Measurements from ENCODE around the gene CCN2. TPM values are rescaled to one million over a fixed set of nuclear protein-coding genes. Genes with fewer than 3 reads are reported as not detected.

Gene CCN2
- total RNA-seq, 1 experiment from 2014 or later, result 49.4 TPM

GRCh38 chr6:131989036-131989435 is 37.9 kb upstream of the CCN2 start:
- no peak overlapping the region for H3K4me3 Mint-ChIP-seq (ENCODE audit: unreplicated experiment)
- H3K27ac Mint-ChIP-seq (ENCODE audit: low read depth, unreplicated experiment), result no peak overlapping the region
- DNase-seq (ENCODE audit: unreplicated experiment), result no peak
- intact Hi-C loops (cut with micrococcal nuclease), result no loop called here
- no peaks in the 10 kb centered on the region for H3K36me3 Mint-ChIP-seq (ENCODE audit: insufficient read depth, unreplicated experiment)
- H3K4me1 Mint-ChIP-seq (ENCODE audit: insufficient read depth, unreplicated experiment), result no peaks in the 10 kb centered on the region
- ChIA-PET CTCF (no interaction called here), POLR2A (interaction anchor here (0.7 kb wide), 1 partner anchor 1526 kb away, joined by 3 read pairs; no protein-coding TSS in a partner anchor)
- no peak for TF ChIP-seq CTCF (IDR thresholded peaks at IDR 0.05; ENCODE audit: unreplicated experiment)
- H3K27me3 Mint-ChIP-seq (ENCODE audit: insufficient read depth, unreplicated experiment), result no peaks in the 10 kb centered on the region
- BruUV-seq (replicated peaks), result no TSS peak
- H3K9me3 Mint-ChIP-seq (ENCODE audit: unreplicated experiment), result no peaks in the 10 kb centered on the region

GRCh38 chr6:131982740-131983259 is 31.6 kb upstream of the CCN2 start:
- intact Hi-C loops (cut with micrococcal nuclease), result no loop called here
- CTCF ChIA-PET, result interaction anchor here (0.9 kb wide), 1 partner anchor 87 kb away, joined by 4 read pairs; no protein-coding TSS in a partner anchor

GRCh38 chr6:131981624-131981978 is 30.4 kb upstream of the CCN2 start:
- intact Hi-C loops (cut with micrococcal nuclease), result no loop called here
- peaks cover 24% of the 10 kb centered on the region for H3K4me1 Mint-ChIP-seq (ENCODE audit: insufficient read depth, unreplicated experiment)

More at GRCh38 chr6:131982740-131983259, 31.6 kb upstream of the CCN2 start:
- Mint-ChIP-seq H3K36me3 (ENCODE audit: insufficient read depth, unreplicated experiment) (no peaks in the 10 kb centered on the region), H3K27me3 (ENCODE audit: insufficient read depth, unreplicated experiment) (no peaks in the 10 kb centered on the region), H3K4me3 (ENCODE audit: unreplicated experiment) (no peak overlapping the region), H3K9me3 (ENCODE audit: unreplicated experiment) (no peaks in the 10 kb centered on the region), H3K27ac (ENCODE audit: low read depth, unreplicated experiment) (peak overlapping the region; percentile 12), H3K4me1 (ENCODE audit: insufficient read depth, unreplicated experiment) (peaks cover 24% of the 10 kb centered on the region)
- no peak for TF ChIP-seq CTCF (IDR thresholded peaks at IDR 0.05; ENCODE audit: unreplicated experiment)
- peak; percentile 65 for DNase-seq (ENCODE audit: unreplicated experiment)
- no TSS peak for BruUV-seq (replicated peaks)
- POLR2A ChIA-PET, result no interaction called here

More at GRCh38 chr6:131981624-131981978, 30.4 kb upstream of the CCN2 start:
- Mint-ChIP-seq H3K27me3 (ENCODE audit: insufficient read depth, unreplicated experiment) (no peaks in the 10 kb centered on the region), H3K36me3 (ENCODE audit: insufficient read depth, unreplicated experiment) (no peaks in the 10 kb centered on the region), H3K27ac (ENCODE audit: low read depth, unreplicated experiment) (peak overlapping the region; percentile 60), H3K9me3 (ENCODE audit: unreplicated experiment) (no peaks in the 10 kb centered on the region), H3K4me3 (ENCODE audit: unreplicated experiment) (no peak overlapping the region)
- CTCF ChIA-PET, result interaction anchor here (1.4 kb wide), 1 partner anchor 57 kb away, joined by 3 read pairs; no protein-coding TSS in a partner anchor
- no peak for DNase-seq (ENCODE audit: unreplicated experiment)
- TF ChIP-seq CTCF (IDR thresholded peaks at IDR 0.05; ENCODE audit: unreplicated experiment), result no peak
- BruUV-seq (replicated peaks), result no TSS peak
- POLR2A ChIA-PET, result no interaction called here

All from MCF 10A (cell line).